NCI-H446 (cell line): ENCODE measurements around the gene SEC61A2.

Source experiments
- DNase-seq, 2 experiments: peaks; one replicate each; lab custom pipeline; 2025; lab: John Stamatoyannopoulos, UW

Gene SEC61A2

GRCh38 chr10:12196531-12197211 lies 67.2 kb downstream of the SEC61A2 start:
- no peak for DNase-seq

GRCh38 chr10:12198156-12198555 lies 68.7 kb downstream of the SEC61A2 start:
- DNase-seq, result no peak

GRCh38 chr10:12200850-12201249 lies 71.4 kb downstream of the SEC61A2 start:
- no peak for DNase-seq

- DNase-seq, result no peak
These were observed 72.1 kb downstream of the SEC61A2 start for GRCh38 chr10:12201543-12201942.

- no peak for DNase-seq
These were observed 72.7 kb downstream of the SEC61A2 start for GRCh38 chr10:12202226-12202625.

- DNase-seq, result no peak
These were observed 75.6 kb downstream of the SEC61A2 start for GRCh38 chr10:12205082-12205481.

- no peak for DNase-seq
These were observed 77.6 kb downstream of the SEC61A2 start for GRCh38 chr10:12207114-12207513.

GRCh38 chr10:12208460-12208859 lies 79.0 kb downstream of the SEC61A2 start:
- DNase-seq, result no peak

- DNase-seq, result no peak
These were observed 83.0 kb downstream of the SEC61A2 start for GRCh38 chr10:12212454-12212853.

GRCh38 chr10:12213621-12214020 lies 84.1 kb downstream of the SEC61A2 start:
- no peak for DNase-seq

- no peak for DNase-seq
These were observed 84.6 kb downstream of the SEC61A2 start for GRCh38 chr10:12214093-12214492.

- peak; percentile 7 to 57 for DNase-seq
These were observed 85.3 kb downstream of the SEC61A2 start for GRCh38 chr10:12214763-12215218.
